Hematopoietic multipotent progenitor cell treated with erythropoietin and hydrocortisone succinate and interleukin-3 and kit ligand, for 6 days (in vitro differentiated cells): ENCODE measurements around the gene SCGB1A1.
"Not testable (repeated sequence)": the region's sequence is repeated elsewhere in the genome, so short reads cannot be mapped to it uniquely, and the experiment has no call there.

Experiments used
- DNase-seq: peaks from one replicate; pipeline ENCODE4 v3.0.0-alpha.2; 2015

The SCGB1A1 gene

DNA sequence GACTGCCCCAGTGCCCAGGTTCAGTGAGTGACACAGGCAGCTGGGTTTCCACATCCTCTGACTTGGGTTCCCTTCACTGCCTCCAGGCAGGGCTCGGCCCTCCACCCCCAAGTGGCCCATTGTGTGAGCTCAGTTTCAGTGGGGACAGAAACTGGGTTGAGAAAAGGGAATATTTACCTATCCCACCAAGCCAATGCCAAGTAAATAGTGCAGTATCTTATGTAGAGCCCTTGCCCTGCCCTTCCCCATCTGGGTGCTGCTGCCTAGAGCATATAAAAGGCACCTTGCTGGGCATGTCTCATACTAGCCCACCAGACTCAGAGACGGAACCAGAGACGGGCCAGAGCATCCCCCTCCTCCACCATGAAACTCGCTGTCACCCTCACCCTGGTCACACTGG, at the start of gene SCGB1A1:
Gene SCGB1A1 (plus strand): TSS at position 301 of the 400 bp plus-strand sequence. CDS start 63 bp downstream, at position 364.
- no peak for DNase-seq

DNA sequence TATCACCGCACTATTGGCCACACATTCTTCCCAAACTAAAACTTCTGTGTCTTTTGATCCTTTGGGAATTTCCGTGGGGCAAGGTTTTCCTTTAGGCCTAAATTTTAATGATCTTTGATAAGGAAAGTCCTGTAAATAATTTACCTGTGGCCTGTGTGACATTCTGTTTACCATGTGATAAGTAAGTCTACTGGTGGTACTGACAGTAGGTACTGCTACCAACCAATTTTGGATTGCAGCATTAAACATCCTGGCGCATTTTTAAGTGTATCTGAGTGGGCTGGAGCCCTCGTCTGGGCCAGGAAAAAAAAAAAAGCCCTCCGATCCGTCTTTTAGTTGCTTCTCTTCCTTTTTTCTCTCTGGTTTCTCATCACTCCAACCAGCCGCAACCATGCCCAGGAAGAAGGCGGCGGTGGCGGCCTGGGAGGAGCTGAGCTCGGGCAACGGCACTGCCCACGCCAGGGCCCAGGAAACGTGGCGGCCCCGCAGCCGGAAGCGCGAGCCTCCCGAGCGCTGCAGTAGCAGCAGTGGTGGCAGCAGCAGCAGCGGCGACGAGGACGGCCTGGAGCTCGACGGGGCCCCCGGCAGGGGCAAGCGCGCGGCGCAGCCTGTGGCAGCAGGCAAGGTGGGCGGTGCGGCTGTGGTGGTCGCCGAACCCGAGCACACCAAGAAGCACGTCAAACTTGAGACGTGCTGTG, 47.9 kb upstream of the SCGB1A1 start:
- DNase-seq, result peak; percentile 50

DNA sequence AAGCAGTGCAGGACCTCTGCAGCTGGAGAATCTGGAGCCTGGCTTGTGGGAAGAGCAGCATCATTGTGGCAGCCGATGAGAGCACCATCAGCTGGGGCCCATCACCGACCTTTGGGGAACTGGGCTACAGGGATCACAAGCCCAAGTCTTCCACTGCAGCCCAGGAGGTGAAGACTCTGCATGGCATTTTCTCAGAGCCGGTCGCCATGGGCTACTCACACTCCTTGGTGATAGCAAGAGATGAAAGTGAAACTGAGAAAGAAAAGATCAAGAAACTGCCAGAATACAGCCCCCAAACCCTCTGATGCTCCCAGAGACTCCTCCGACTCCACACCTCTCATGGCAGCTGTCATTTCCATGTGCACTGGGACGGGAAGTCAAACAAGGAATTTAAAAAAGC, 46.0 kb upstream of the SCGB1A1 start:
- no peak for DNase-seq

- no peak for DNase-seq
These were observed 45.2 kb upstream of the SCGB1A1 start for GRCh38 chr11:62373464-62374119.

- no peak for DNase-seq
These were observed 44.0 kb upstream of the SCGB1A1 start for GRCh38 chr11:62374801-62375200.

GRCh38 chr11:62378459-62379063, 40.3 kb upstream of the SCGB1A1 start:
- DNase-seq, result peak; percentile 87

DNA sequence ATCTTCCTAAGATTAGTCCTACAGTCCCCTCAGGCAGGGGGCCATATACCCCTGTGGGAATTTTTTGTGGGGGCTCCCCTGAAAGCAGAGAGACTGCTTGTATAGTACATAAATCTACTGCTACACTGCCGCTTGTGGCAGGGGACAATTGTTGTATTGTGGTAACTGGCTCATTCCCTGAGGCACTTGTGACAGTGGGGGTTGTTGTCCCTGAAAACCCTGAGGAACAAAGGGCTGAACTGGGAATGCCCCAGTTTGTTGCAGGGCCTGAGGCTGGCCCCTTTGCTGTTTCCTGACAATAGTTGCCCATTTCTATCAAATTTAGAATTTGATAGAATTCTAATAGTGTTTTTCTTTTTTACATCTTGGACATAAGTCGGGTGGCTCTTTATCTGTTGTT, 39.2 kb upstream of the SCGB1A1 start:
- not testable (repeated sequence) for DNase-seq

DNA sequence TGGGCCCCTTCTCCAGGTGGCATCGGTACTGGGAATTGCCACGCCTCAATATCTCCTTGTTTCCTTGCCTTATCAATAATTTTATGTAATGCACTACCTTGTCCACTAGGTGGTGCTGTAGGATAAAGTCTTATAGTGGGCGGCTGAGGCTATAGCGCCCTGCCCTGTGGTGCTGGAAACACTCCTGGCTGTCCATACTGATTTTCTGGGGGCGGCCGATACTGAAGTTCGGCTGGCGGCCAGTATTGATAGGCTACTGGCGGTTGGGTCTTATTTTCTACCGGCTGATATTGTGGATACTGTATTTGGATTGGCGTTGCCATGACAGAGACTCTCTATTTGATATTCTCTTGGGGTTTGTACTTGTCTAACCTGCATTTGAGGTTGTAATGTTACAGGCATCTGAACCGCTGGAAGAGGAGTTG, 38.0 kb upstream of the SCGB1A1 start:
- DNase-seq, result peak; percentile 93

GRCh38 chr11:62383822-62384221, 35.0 kb upstream of the SCGB1A1 start:
- DNase-seq, result no peak

DNA sequence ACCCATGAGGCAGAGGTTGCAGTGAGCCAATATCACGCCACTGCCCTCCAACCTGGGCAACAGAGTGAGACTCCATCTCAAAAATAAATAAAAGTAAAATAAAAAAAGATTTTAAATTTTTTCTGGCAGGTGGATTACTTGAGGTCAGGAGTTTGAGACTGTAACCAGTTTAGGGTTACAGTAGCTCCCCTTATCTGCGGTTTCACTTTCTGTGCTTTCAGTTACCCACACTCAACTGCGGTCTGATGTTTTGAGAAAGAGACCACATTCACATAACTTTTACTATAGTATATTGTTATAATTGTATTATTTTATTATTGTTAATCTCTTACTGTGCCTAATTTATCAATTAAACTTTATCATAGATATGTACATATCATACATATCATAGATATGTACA, 32.8 kb upstream of the SCGB1A1 start:
- DNase-seq, result not testable (repeated sequence)

DNA sequence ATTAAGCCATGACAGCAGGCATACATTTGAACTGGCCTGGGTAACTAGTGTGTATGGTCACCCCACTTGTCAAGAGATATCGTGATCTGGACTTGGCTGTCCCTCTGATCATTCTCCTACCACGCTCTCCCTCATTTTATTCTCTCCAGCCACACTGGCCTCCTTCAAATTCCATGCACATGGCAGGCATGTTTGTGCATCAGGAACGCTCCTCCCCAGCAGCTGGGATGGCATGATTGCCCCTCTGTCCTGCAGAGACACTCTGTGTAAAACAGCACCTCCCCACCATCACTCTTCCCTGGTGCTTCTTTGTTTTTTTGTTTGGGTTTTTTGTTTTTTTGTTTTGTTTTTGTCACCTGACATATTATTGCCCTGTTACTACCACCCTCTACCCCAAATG, 31.5 kb upstream of the SCGB1A1 start:
- DNase-seq, result no peak

DNA sequence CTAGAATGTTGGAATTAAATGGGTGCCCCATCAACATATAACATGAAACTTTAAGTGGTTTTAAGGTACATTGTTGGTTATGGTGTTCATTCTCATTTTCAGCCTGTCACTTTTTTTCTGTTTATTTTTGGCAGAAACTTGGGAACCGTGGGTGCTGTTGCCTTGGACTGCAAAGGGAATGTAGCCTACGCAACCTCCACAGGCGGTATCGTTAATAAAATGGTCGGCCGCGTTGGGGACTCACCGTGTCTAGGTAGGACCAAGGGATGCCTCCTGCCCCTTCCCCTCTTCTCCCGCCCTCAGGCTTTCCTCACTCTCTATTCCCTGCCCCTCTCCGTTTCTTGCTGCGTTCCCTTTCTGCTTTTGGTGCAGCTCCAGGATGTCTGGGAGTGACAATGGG, 29.8 kb upstream of the SCGB1A1 start:
- no peak for DNase-seq

DNA sequence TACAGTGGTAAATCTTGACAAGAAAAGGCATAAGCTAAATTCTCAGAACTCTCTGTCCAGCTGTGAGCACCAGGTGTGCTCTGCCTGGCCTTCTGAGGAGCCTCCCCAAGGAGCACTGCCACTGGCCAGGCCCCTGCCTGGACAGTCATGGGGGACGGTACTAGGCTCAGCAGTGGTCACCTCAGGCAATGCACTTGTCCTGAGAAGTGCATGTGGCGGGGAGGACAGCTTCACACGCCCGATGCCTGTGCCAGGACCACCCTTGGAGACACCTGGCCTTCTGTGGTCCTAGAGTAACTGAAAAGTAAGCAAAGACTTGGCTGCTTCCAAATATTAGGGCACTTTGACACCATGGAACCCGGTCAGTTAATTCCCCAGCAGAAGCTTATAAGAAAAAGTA, 28.6 kb upstream of the SCGB1A1 start:
- DNase-seq, result no peak

DNA sequence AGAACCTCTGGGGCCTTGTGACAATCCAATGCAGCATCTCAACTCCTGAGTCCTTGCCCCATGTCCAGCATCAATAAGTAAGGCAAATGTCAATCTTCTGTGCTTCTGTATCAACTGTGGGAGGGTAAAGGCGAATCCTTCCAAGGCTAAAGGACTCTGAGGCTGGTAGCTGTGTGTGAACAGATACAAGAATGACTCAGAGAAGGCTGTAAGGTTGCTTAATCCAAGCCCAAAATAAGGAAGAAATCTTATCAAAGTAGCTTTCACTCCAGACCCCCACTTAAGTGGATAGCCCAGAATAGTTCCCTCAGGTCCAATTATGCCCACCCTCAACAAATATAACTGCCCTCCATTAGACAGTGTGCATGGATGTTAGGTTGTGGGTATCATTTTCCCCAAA, 28.1 kb upstream of the SCGB1A1 start:
- DNase-seq, result no peak

GRCh38 chr11:62391642-62392425, 27.0 kb upstream of the SCGB1A1 start:
- DNase-seq, result no peak

DNA sequence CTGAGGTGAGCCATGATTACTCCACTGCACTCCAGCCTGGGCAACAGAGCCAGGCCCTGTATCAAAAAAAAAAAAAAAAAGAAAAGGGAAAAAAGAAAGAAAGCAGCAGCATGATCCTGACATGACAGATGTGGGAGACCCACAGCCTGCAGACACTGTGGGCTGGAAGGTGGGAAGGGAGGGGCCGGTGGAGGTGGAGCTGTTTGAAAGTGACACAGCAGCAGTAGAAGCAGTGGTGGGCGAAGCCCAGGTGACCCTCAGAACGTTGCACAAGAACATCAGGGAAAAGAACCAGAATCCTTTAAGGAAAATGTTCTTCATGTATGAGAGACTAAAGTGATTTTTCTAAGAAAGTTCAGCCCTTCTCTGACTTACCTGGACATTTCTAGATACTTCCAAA, 26.3 kb upstream of the SCGB1A1 start:
- no peak for DNase-seq

DNA sequence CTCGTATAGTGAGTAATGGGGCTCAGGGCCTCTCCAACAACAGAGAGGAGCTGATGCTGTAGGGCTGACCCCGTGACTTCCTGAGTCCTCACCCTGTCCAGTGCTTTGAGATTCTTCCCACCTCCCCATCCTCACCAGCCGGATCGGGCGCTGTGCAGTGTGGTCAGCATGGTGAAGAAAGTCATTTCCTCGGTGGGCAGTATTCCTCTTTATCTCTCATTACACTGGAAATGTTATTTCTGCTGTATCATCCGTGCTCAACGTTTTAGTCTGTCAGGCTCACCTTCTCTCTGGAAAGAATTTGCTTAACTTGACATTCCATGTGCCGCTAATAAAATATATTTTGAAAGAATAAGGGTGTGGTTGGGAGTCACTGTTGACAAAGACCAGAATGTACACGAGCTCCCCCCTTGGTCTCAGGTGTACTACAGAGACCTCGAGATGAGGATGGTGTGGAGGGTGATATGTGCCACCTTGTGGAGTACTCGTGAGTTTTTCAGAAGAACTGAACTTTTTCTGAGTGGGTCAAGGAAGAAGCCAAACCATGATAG, 25.7 kb upstream of the SCGB1A1 start:
- DNase-seq, result peak; percentile 71

DNA sequence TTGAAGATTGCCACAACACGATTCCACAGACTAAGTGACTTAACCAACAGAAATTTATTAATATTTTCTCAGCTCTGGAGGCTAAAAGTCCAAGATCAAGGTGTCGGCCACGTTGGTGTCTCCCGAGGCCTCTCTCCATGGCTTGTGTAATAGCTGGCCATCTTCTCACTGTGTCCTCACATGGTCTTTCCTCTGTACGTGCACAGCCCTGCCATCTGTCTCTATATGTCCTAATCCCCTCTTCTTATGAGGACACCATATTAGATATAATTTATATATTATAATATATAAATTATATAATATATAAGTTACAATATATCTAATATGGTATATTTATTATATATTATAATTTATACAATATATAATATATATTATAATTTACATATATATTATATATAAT, 25.1 kb upstream of the SCGB1A1 start:
- DNase-seq, result no peak

DNA sequence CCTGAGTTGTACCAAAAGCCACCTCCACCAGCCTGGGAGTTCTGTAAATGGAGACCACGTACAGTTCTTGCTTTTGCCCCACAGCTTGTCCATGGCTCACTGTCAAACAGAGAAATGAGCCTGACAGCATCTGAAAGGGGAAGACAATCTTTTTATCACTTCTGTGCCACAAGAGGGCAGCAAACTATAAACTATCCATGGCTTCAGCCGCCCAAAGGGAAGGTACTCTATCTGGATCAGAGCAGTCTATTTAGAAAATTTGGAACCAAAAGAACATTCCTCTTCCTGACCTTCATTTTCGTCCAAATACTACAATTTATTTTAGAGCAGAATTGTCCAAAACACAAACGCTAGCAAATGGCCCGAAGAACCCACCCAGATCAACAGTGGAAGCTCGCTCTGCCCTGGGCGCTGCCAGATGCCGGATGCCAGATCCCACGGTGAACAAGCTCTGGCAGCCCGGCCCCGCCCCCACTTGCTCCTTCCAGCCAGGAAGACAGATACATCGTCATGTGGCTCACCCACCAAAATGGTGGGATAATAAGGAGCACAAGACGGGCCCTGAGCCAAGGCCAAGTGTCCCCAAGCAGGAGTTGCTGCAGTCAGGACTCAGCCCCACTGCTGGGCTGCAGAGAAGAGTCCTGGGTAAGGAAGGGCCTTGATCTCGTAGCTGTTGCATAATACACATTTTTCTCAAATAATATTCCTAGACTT, 23.9 kb upstream of the SCGB1A1 start:
- DNase-seq, result peak; percentile 96

DNA sequence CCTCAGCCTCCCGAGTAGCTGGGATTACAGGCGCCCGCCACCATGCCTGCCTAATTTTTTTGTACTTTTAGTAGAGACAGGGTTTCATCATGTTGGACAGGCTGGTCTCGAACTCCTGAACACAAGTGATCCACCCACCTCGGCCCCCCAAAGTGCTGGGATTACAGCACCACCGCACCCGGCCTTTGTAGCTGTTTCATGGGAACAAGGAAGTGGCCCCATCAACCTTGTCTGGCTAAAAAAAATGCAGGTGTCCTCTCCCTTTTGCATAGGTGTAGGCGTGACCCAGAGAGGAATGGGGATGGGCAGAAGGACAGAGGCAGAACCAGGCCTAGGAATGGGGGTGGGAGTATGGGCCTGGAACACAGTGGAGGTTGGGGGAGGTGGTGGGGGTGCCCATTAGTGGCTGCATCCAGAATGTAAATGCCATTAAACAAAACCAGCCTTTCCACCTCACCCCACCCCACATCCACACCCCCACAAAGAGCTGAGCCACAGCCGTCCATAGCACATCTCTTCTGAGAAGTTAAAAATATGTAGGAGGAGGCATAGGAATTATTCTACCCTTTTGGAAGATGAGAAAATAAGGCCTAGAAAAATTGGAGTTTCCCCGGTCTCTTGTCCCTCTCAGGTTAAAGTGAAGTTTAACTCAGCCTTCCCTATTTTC, 22.8 kb upstream of the SCGB1A1 start:
- DNase-seq, result no peak
